IMR-90 (cell line): ENCODE data around the gene METTL15. TPM values are rescaled to one million over a fixed set of nuclear protein-coding genes. Genes with fewer than 3 reads are reported as not detected.

Experiments used
- ATAC-seq: fragments of 200-7000 bp; cut with Tn5 transposase; 2 replicates; pipeline ENCODE4 v1.9.1; 2020; ENCODE audit warnings: low read depth, mild to moderate bottlenecking, moderate library complexity
- BruUV-seq: library from RNA; stranded (reverse); fragments of 400-500 nt; replicated peaks from 2 replicates; lab custom pipeline; 2021; lab: Mats Ljungman, UMichigan
- CTCF ChIA-PET: fragments of 300-600 bp; formaldehyde crosslinking; extraction: SDS; loops from one replicate; lab custom pipeline; 2021; ENCODE audit warnings: antibody characterized with exemption; lab: Yijun Ruan, JAX
- POLR2A ChIA-PET: fragments of 300-600 bp; sonication (Branson Sonifier 250); formaldehyde crosslinking; loops from one replicate; lab custom pipeline; 2022; ENCODE audit warnings: antibody characterized with exemption; ENCODE audit not compliant: unreplicated experiment; lab: Charles Lee
- DNase-seq: peaks from one replicate; pipeline ENCODE4 v3.0.0; 2013
- H2AFZ ChIP-seq: replicated peaks from 2 replicates; pipeline ENCODE3; 2013; ENCODE audit warnings: low read length, mild to moderate bottlenecking; ENCODE audit not compliant: poor library complexity
- H2AK5ac ChIP-seq: 2 replicates; pipeline ENCODE4 v1.6.1; 2013; ENCODE audit warnings: low read depth, low read length, inconsistent platforms
- H2AK9ac ChIP-seq: replicated peaks from 2 replicates; pipeline ENCODE3; 2013; ENCODE audit warnings: mild to moderate bottlenecking, low read depth, low read length, moderate library complexity; ENCODE audit not compliant: poor library complexity
- H2BK120ac ChIP-seq: 2 replicates; pipeline ENCODE4 v1.6.1; 2013; ENCODE audit warnings: low read depth, low read length, inconsistent platforms
- H2BK15ac ChIP-seq: 3 replicates; pipeline ENCODE4 v1.6.1; 2013; ENCODE audit warnings: low read depth, low read length, inconsistent platforms
- H2BK20ac ChIP-seq: 2 replicates; pipeline ENCODE4 v1.6.1; 2013; ENCODE audit warnings: low read depth, mild to moderate bottlenecking, inconsistent platforms, low read length, moderate library complexity
- H2BK5ac ChIP-seq: 2 replicates; pipeline ENCODE4 v1.6.1; 2013; ENCODE audit warnings: mild to moderate bottlenecking, low read depth, low read length, inconsistent platforms; ENCODE audit not compliant: poor library complexity, severe bottlenecking
- H3K14ac ChIP-seq: replicated peaks from 2 replicates; pipeline ENCODE4 v1.6.1; 2013; ENCODE audit warnings: low read depth, low read length, inconsistent platforms
- H3K18ac ChIP-seq: 2 replicates; pipeline ENCODE4 v1.6.1; 2013; ENCODE audit warnings: low read depth, low read length, control low read depth
- H3K23ac ChIP-seq: 2 replicates; pipeline ENCODE4 v1.6.1; 2013; ENCODE audit warnings: low read depth, low read length, inconsistent platforms
- H3K27ac ChIP-seq: 2 replicates; pipeline ENCODE4 v1.5.1; 2013; ENCODE audit warnings: mild to moderate bottlenecking, control low read depth, low read length; ENCODE audit not compliant: insufficient read depth
- H3K27me3 ChIP-seq: 2 replicates; pipeline ENCODE4 v1.6.1; 2013; ENCODE audit warnings: low read length; ENCODE audit not compliant: control insufficient read depth, insufficient read depth
- H3K36me3 ChIP-seq: 2 replicates; pipeline ENCODE4 v1.6.1; 2013; ENCODE audit warnings: low read length, mixed read lengths; ENCODE audit not compliant: control insufficient read depth, insufficient read depth
- H3K4ac ChIP-seq: 2 replicates; pipeline ENCODE4 v1.6.1; 2013; ENCODE audit warnings: low read depth, low read length, inconsistent platforms
- H3K4me1 ChIP-seq: 2 replicates; pipeline ENCODE4 v1.6.1; 2013; ENCODE audit warnings: low read length, mixed read lengths; ENCODE audit not compliant: control insufficient read depth, insufficient read depth
- H3K4me2 ChIP-seq: 2 replicates; pipeline ENCODE4 v1.6.1; 2013; ENCODE audit warnings: low read depth, mild to moderate bottlenecking, control low read depth, low read length, moderate library complexity
- H3K4me3 ChIP-seq: 2 replicates; pipeline ENCODE4 v1.5.1; 2013; ENCODE audit warnings: low read depth, mild to moderate bottlenecking, control low read depth, low read length, moderate library complexity; ENCODE audit not compliant: insufficient read depth
- H3K56ac ChIP-seq: 2 replicates; pipeline ENCODE4 v1.6.1; 2013; ENCODE audit warnings: low read length, inconsistent platforms; ENCODE audit not compliant: insufficient read depth; ENCODE audit errors: extremely low read depth
- H3K79me1 ChIP-seq, 2 experiments: 2 replicates each; pipeline ENCODE4 v1.6.1; 2013; ENCODE audit warnings: low read length in 2 of 2, inconsistent platforms in 1 of 2, low read depth in 1 of 2
- H3K9ac ChIP-seq: 2 replicates; pipeline ENCODE4 v1.6.1; 2013; ENCODE audit warnings: low read depth, low read length, control low read depth
- H3K9me1 ChIP-seq: 2 replicates; pipeline ENCODE4 v1.6.1; 2013; ENCODE audit warnings: low read length, inconsistent platforms; ENCODE audit not compliant: insufficient read depth
- H3K9me3 ChIP-seq: 2 replicates; pipeline ENCODE4 v1.6.1; 2013; ENCODE audit warnings: low read length; ENCODE audit not compliant: control insufficient read depth, insufficient read depth
- H4K20me1 ChIP-seq: 2 replicates; pipeline ENCODE4 v1.6.1; 2013; ENCODE audit warnings: low read length, inconsistent platforms; ENCODE audit not compliant: insufficient read depth
- H4K5ac ChIP-seq: 2 replicates; pipeline ENCODE4 v1.6.1; 2013; ENCODE audit warnings: mild to moderate bottlenecking, low read depth, low read length, control low read depth
- H4K8ac ChIP-seq, 2 experiments: 2 replicates each; pipeline ENCODE4 v1.6.1; 2013; ENCODE audit warnings: low read depth in 2 of 2, low read length in 2 of 2, control low read depth in 1 of 2, inconsistent platforms in 1 of 2
- H4K91ac ChIP-seq: 2 replicates; pipeline ENCODE4 v1.6.1; 2013; ENCODE audit warnings: low read depth, low read length, inconsistent platforms; ENCODE audit not compliant: insufficient read depth
- CEBPB ChIP-seq: IDR thresholded peaks from 2 replicates; pipeline ENCODE4 v1.6.1; 2012; ENCODE audit warnings: low read depth, low read length, improper control_type of control experiment
- MAFK ChIP-seq: IDR thresholded peaks from 2 replicates; pipeline ENCODE4 v1.6.1; 2012; ENCODE audit warnings: low read depth, low read length, improper control_type of control experiment
- NFE2L2 ChIP-seq: fragments of 150-350 bp; IDR thresholded peaks from 2 replicates; pipeline ENCODE4 v1.6.1; 2016; ENCODE audit warnings: low read depth, mild to moderate bottlenecking, low read length
- RAD21 ChIP-seq: IDR thresholded peaks from 2 replicates; pipeline ENCODE4 v1.6.1; 2012; ENCODE audit warnings: low read length, improper control_type of control experiment
- WGBS, 2 experiments: methylation state at CpG; one replicate each; pipeline versions ENCODE4 v1.1.5 to v1.1.7; 2013; ENCODE audit warnings: missing lambda C conversion rate in 2 of 2; ENCODE audit not compliant: insufficient read length in 1 of 2; ENCODE audit errors: extremely low coverage in 2 of 2; 5-methylcytosine and 5-hydroxymethylcytosine counted together
- dilution Hi-C: fragments of 300-500 bp; cut with HindIII; formaldehyde crosslinking; loops from one replicate; pipeline ENCODE4 v1.14.3; 2018; ENCODE audit warnings: low sequenced_read_pairs; ENCODE audit not compliant: unreplicated experiment
- in situ Hi-C: fragments of 300-500 bp; cut with MboI; formaldehyde crosslinking; loops from 3 replicates; pipeline ENCODE4 v1.14.3; 2019; ENCODE audit warnings: low sequenced_read_pairs, inconsistent platforms, mixed read lengths
- intact Hi-C: fragments of 100-400 bp; cut with micrococcal nuclease; formaldehyde crosslinking; loops from 2 replicates; pipeline ENCODE4 v1.10.0; 2022
- polyA plus RNA-seq, 3 experiments: library from polyadenylated mRNA; depleted of rRNA; stranded (reverse); fragments of >200 nt; gene quantifications; 2 replicates each; pipeline ENCODE4 v1.2.3, GENCODE V29; 2012; ENCODE audit warnings: low replicate concordance in 1 of 3
- total RNA-seq: library from RNA; depleted of rRNA; stranded (reverse); fragments of >200 nt; gene quantifications from 2 replicates; pipeline ENCODE4 v1.2.3, GENCODE V29; 2012

Gene METTL15
- total and polyA plus RNA-seq, 2 of the 4 experiments (the other 2 are of a cell fraction), result 6.5 to 30.5 TPM

DNA sequence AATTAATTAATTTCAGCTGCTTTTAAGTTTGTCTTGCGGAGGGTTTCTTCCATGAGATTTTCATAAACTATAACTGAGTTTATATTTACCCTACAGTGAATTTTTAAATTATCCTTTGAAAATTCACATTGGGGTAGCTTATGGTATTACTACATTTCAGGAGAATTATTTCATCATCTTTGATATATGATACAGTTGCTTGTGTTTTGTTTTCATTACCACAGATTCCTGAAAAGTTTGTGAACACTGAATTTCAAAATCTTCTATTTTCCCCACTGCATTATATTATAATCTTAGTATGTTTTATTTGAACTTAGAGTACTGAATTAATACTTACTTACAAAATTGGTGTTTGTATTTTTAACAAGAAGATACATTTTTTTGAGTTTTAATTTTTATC is 24.4 kb downstream of the METTL15 start:
- peaks cover 12 to 24% of the 10 kb centered on the region in 2 experiments for H3K79me1 ChIP-seq
- WGBS, 2 experiments, result no CpG with 5 or more reads among the region's 1 CpG
- no peak overlapping the region for H4K5ac ChIP-seq
- peaks cover 4% of the 10 kb centered on the region; the same call in 1 of the 2 replicates for H3K9me3 ChIP-seq
- H3K23ac ChIP-seq, result no peak overlapping the region
- no peaks in the 10 kb centered on the region for H3K4me1 ChIP-seq
- H3K4ac ChIP-seq, result no peak overlapping the region
- H2BK15ac ChIP-seq, result no peak overlapping the region
- no peak overlapping the region for H4K91ac ChIP-seq
- H2BK5ac ChIP-seq, result no peak overlapping the region
- H3K9ac ChIP-seq, result no peak overlapping the region
- no peak overlapping the region for H2AK9ac ChIP-seq
- no peak overlapping the region for H3K27ac ChIP-seq
- H2AFZ ChIP-seq, result no peak overlapping the region
- no peak overlapping the region for H3K4me3 ChIP-seq
- dilution Hi-C loops, result no loop called here
- ChIA-PET CTCF (no interaction called here), POLR2A (no interaction called here)
- BruUV-seq, result no TSS peak
- peaks cover 10% of the 10 kb centered on the region for H3K36me3 ChIP-seq
- no peak overlapping the region for H4K8ac ChIP-seq
- no peak overlapping the region for H3K18ac ChIP-seq
- in situ Hi-C loops, result no loop called here
- no peak overlapping the region for H2BK120ac ChIP-seq
- intact Hi-C loops, result loop anchor here (5.0 kb wide), 1 partner anchor 40 kb away; no protein-coding TSS in a partner anchor
- DNase-seq, result peak; percentile 41
- no peak; the same call in 1 of the 2 replicates for ATAC-seq
- no peak overlapping the region for H3K4me2 ChIP-seq
- TF ChIP-seq CEBPB (peak; percentile 68; the same call in 1 of the 2 replicates), RAD21 (no peak), NFE2L2 (no peak), MAFK (no peak)
- H3K27me3 ChIP-seq, result no peaks in the 10 kb centered on the region
- no peak overlapping the region for H2BK20ac ChIP-seq
- H4K20me1 ChIP-seq, result no peaks in the 10 kb centered on the region
- no peak overlapping the region for H2AK5ac ChIP-seq
- no peak overlapping the region for H3K56ac ChIP-seq
- no peak overlapping the region for H3K14ac ChIP-seq
- peaks cover 2% of the 10 kb centered on the region; the same call in 1 of the 2 replicates for H3K9me1 ChIP-seq
